GM12872 (cell line): ENCODE measurements around the gene CPB2.

ENCODE experiments used
- CTCF ChIP-seq: IDR thresholded peaks from 3 replicates; pipeline ENCODE4 v1.5.1; 2011; ENCODE audit warnings: low read depth, mild to moderate bottlenecking, low read length, moderate library complexity; ENCODE audit not compliant: insufficient read depth

Gene CPB2

GRCh38 chr13:46104868-46105267 is at the start of gene CPB2:
Gene CPB2 (minus strand): TSS chr13:46105033. CDS start chr13:46105009, 24 bp downstream.
- no peak for TF ChIP-seq CTCF

GRCh38 chr13:46154136-46154801 is 49.4 kb upstream of the CPB2 start:
- no peak for TF ChIP-seq CTCF

- no peak for TF ChIP-seq CTCF
These were observed 47.9 kb upstream of the CPB2 start for GRCh38 chr13:46152627-46153328.

GRCh38 chr13:46150134-46150693 is 45.4 kb upstream of the CPB2 start:
- no peak for TF ChIP-seq CTCF

GRCh38 chr13:46149272-46150133 is 44.7 kb upstream of the CPB2 start:
- no peak for TF ChIP-seq CTCF

- TF ChIP-seq CTCF, result no peak
These were observed 42.1 kb upstream of the CPB2 start for GRCh38 chr13:46146898-46147297.

- no peak for TF ChIP-seq CTCF
These were observed 41.1 kb upstream of the CPB2 start for GRCh38 chr13:46145950-46146349.
